ENCODE data around the gene SLC26A8. TPM values are rescaled to one million over a fixed set of nuclear protein-coding genes. Genes with fewer than 3 reads are reported as not detected.
"Not testable (repeated sequence)": the region's sequence is repeated elsewhere in the genome, so short reads cannot be mapped to it uniquely, and the experiment has no call there.

The SLC26A8 gene
- total RNA-seq, 2 donors from 2014 or later = 0.25 TPM; not detected in 1

- Mint-ChIP-seq H3K9me3 (no peaks in the 10 kb centered on the region), H3K27ac (no peak overlapping the region), H3K36me3 (peaks cover 7 to 9% of the 10 kb centered on the region in 2 donors)
- DNase-seq (ENCODE audit: low spot score in 2 of 2) (no peak), ATAC-seq (no peak)
Measured at GRCh38 chr6:36054956-36055355, 30.5 kb upstream of the SLC26A8 start.

GRCh38 chr6:36054415-36054814 is 30.0 kb upstream of the SLC26A8 start:
- Mint-ChIP-seq H3K9me3 (no peaks in the 10 kb centered on the region), H3K27ac (no peak overlapping the region), H3K36me3 (peaks cover 3 to 4% of the 10 kb centered on the region in 2 donors)
- ATAC-seq (no peak), DNase-seq (ENCODE audit: low spot score in 2 of 2) (no peak)

- Mint-ChIP-seq H3K27ac (no peak overlapping the region), H3K36me3 (no peaks in the 10 kb centered on the region), H3K9me3 (no peaks in the 10 kb centered on the region)
- DNase-seq (ENCODE audit: low spot score in 2 of 2) (no peak), ATAC-seq (no peak)
Measured at GRCh38 chr6:36053878-36054277, 29.4 kb upstream of the SLC26A8 start.

GRCh38 chr6:36052097-36052496 is 27.7 kb upstream of the SLC26A8 start:
- no peak for ATAC-seq
- no peak overlapping the region for H3K27ac Mint-ChIP-seq
- DNase-seq (ENCODE audit: low spot score in 2 of 2) = no peak
- peaks cover 0 to 4% of the 10 kb centered on the region in 2 donors for H3K36me3 Mint-ChIP-seq
- H3K9me3 Mint-ChIP-seq = peaks cover 0 to 3% of the 10 kb centered on the region in 2 donors

- peaks cover 0 to 7% of the 10 kb centered on the region in 2 donors for H3K9me3 Mint-ChIP-seq
- H3K27ac Mint-ChIP-seq = no peak overlapping the region
- DNase-seq (ENCODE audit: low spot score in 2 of 2) (no peak), ATAC-seq (peak in 1 of 2 donors; percentile 24)
- peaks cover 0 to 8% of the 10 kb centered on the region in 2 donors for H3K36me3 Mint-ChIP-seq
Measured at GRCh38 chr6:36050947-36051710, 26.7 kb upstream of the SLC26A8 start.

GRCh38 chr6:36050305-36050704 is 25.9 kb upstream of the SLC26A8 start:
- H3K27ac Mint-ChIP-seq = no peak overlapping the region
- H3K36me3 Mint-ChIP-seq = peaks cover 0 to 8% of the 10 kb centered on the region in 2 donors
- DNase-seq (ENCODE audit: low spot score in 2 of 2) (no peak), ATAC-seq (no peak)
- peaks cover 0 to 7% of the 10 kb centered on the region in 2 donors for H3K9me3 Mint-ChIP-seq

GRCh38 chr6:36049582-36049981 is 25.1 kb upstream of the SLC26A8 start:
- H3K9me3 Mint-ChIP-seq = peaks cover 0 to 7% of the 10 kb centered on the region in 2 donors
- H3K36me3 Mint-ChIP-seq = peaks cover 0 to 8% of the 10 kb centered on the region in 2 donors
- no peak for DNase-seq (ENCODE audit: low spot score in 2 of 2)
- ATAC-seq = no peak
- H3K27ac Mint-ChIP-seq = no peak overlapping the region

- no peak overlapping the region for H3K27ac Mint-ChIP-seq
- H3K9me3 Mint-ChIP-seq = peaks cover 0 to 7% of the 10 kb centered on the region in 2 donors
- DNase-seq (ENCODE audit: low spot score in 2 of 2) (no peak), ATAC-seq (no peak)
- H3K36me3 Mint-ChIP-seq = peaks cover 0 to 13% of the 10 kb centered on the region in 2 donors
Measured at GRCh38 chr6:36042618-36043260, 18.3 kb upstream of the SLC26A8 start.

- no peak for DNase-seq (ENCODE audit: low spot score in 2 of 2)
- Mint-ChIP-seq H3K36me3 (peaks cover 0 to 6% of the 10 kb centered on the region in 2 donors), H3K27ac (no peak overlapping the region), H3K9me3 (no peaks in the 10 kb centered on the region)
- no peak for ATAC-seq
Measured at GRCh38 chr6:36040958-36041357, 16.5 kb upstream of the SLC26A8 start.

GRCh38 chr6:36039112-36039511 is 14.7 kb upstream of the SLC26A8 start:
- H3K27ac Mint-ChIP-seq = no peak overlapping the region

GRCh38 chr6:36038120-36038876 is 13.9 kb upstream of the SLC26A8 start:
- H3K9me3 Mint-ChIP-seq = no peaks in the 10 kb centered on the region
- no peak for ATAC-seq
- H3K27ac Mint-ChIP-seq = peak overlapping the region in 1 of 2 donors; percentile 1
- DNase-seq (ENCODE audit: low spot score in 2 of 2) = no peak
- H3K36me3 Mint-ChIP-seq = peaks cover 0 to 8% of the 10 kb centered on the region in 2 donors

More at GRCh38 chr6:36039112-36039511, 14.7 kb upstream of the SLC26A8 start:
- peaks cover 0 to 9% of the 10 kb centered on the region in 2 donors for H3K36me3 Mint-ChIP-seq
- DNase-seq (ENCODE audit: low spot score in 2 of 2) (no peak), ATAC-seq (no peak)
- no peaks in the 10 kb centered on the region for H3K9me3 Mint-ChIP-seq

GRCh38 chr6:36035225-36035624 is 10.8 kb upstream of the SLC26A8 start:
- peak overlapping the region in 1 of 2 donors; percentile 61 for H3K27ac Mint-ChIP-seq
- H3K36me3 Mint-ChIP-seq = peaks cover 0 to 20% of the 10 kb centered on the region in 2 donors
- no peaks in the 10 kb centered on the region for H3K9me3 Mint-ChIP-seq
- ATAC-seq (peak in 1 of 2 donors; percentile 69), DNase-seq (ENCODE audit: low spot score in 2 of 2) (no peak)

- H3K27ac Mint-ChIP-seq = no peak overlapping the region
- H3K9me3 Mint-ChIP-seq = no peaks in the 10 kb centered on the region
- ATAC-seq (no peak), DNase-seq (ENCODE audit: low spot score in 2 of 2) (no peak)
- peaks cover 0 to 21% of the 10 kb centered on the region in 2 donors for H3K36me3 Mint-ChIP-seq
Measured at GRCh38 chr6:36034441-36034840, 10.0 kb upstream of the SLC26A8 start.

- Mint-ChIP-seq H3K27ac (no peak overlapping the region), H3K9me3 (no peaks in the 10 kb centered on the region), H3K36me3 (peaks cover 2 to 26% of the 10 kb centered on the region in 2 donors)
- DNase-seq (ENCODE audit: low spot score in 2 of 2) (peak in 1 of 2 donors; percentile 45), ATAC-seq (peak; percentile 83 to 85)
Measured at GRCh38 chr6:36033935-36034334, 9.5 kb upstream of the SLC26A8 start.

- H3K27ac Mint-ChIP-seq = not testable (repeated sequence)
Measured at GRCh38 chr6:36033144-36033543, 8.7 kb upstream of the SLC26A8 start.

GRCh38 chr6:36032261-36032660 is 7.8 kb upstream of the SLC26A8 start:
- peaks cover 7 to 31% of the 10 kb centered on the region in 2 donors for H3K36me3 Mint-ChIP-seq
- no peak overlapping the region for H3K27ac Mint-ChIP-seq
- DNase-seq (ENCODE audit: low spot score in 2 of 2) = no peak
- H3K9me3 Mint-ChIP-seq = no peaks in the 10 kb centered on the region
- ATAC-seq = no peak

More at GRCh38 chr6:36033144-36033543, 8.7 kb upstream of the SLC26A8 start:
- DNase-seq (ENCODE audit: low spot score in 2 of 2); H3K9me3 Mint-ChIP-seq; ATAC-seq: not testable (repeated sequence)
- H3K36me3 Mint-ChIP-seq = peaks cover 7 to 31% of the 10 kb centered on the region in 2 donors

- no peak for DNase-seq (ENCODE audit: low spot score in 2 of 2)
- H3K9me3 Mint-ChIP-seq = no peaks in the 10 kb centered on the region
- peaks cover 7 to 23% of the 10 kb centered on the region in 2 donors for H3K36me3 Mint-ChIP-seq
- peak overlapping the region; percentile 86 to 97 for H3K27ac Mint-ChIP-seq
- ATAC-seq = no peak
Measured at GRCh38 chr6:36029464-36029863, 5.0 kb upstream of the SLC26A8 start.

All from activated naive CD4-positive, alpha-beta T cell treated with anti-CD3 and anti-CD28 coated beads, Interleukin-2, amount 50 U/mL, for 72 hours (primary cell).